ENCODE measurements around the gene PAGE4. TPM values are rescaled to one million over a fixed set of nuclear protein-coding genes. Genes with fewer than 3 reads are reported as not detected.
A peak's percentile ranks its signal among the peaks of the same experiment; 100 is the strongest.

Gene PAGE4
- total RNA-seq, 4 donors from 2014 or later, result not detected

DNA sequence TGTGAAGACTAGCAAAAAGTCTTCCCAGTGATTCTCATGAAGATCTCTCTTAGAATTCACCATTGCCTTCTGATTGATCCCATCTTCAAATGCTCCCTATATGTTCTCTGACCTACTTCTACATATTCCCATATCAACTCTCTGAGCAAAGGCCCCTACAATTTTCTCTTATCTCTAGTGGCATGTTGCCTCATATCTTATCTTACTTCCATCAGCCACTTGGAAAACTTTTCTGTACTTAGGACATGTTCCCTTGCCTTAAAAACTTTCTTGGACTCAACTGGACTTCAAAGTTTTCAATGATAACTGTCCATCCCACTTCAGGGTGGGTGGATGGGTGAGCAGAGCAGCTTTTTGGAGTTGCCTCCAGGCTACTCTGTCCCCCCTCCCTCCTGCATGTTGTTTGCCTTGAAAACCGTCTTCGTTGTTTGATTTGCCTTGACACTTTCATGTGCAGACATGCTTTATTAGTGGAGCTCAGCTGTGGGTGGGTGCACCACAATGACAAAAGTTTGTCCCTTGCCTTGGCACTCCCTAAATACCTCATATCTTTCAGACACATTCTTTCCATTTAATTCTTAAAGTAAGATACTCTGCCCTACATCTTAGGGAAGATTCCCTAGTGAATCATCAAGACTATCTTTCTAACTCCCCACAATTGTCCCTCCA lies 31.9 kb downstream of the PAGE4 start:
- WGBS, result 59% methylated on average over 2 of the region's 2 CpGs
- DNase-seq (ENCODE audit: low spot score in 2 of 2), result no peak
- H3K4me3 ChIP-seq, result no peak overlapping the region
- TF ChIP-seq POLR2A (IDR thresholded peaks at IDR 0.05) (no peak), EP300 (IDR thresholded peaks at IDR 0.05) (no peak), POLR2AphosphoS5 (IDR thresholded peaks at IDR 0.05) (no peak)
- TF ChIP-seq, protein P1, sequence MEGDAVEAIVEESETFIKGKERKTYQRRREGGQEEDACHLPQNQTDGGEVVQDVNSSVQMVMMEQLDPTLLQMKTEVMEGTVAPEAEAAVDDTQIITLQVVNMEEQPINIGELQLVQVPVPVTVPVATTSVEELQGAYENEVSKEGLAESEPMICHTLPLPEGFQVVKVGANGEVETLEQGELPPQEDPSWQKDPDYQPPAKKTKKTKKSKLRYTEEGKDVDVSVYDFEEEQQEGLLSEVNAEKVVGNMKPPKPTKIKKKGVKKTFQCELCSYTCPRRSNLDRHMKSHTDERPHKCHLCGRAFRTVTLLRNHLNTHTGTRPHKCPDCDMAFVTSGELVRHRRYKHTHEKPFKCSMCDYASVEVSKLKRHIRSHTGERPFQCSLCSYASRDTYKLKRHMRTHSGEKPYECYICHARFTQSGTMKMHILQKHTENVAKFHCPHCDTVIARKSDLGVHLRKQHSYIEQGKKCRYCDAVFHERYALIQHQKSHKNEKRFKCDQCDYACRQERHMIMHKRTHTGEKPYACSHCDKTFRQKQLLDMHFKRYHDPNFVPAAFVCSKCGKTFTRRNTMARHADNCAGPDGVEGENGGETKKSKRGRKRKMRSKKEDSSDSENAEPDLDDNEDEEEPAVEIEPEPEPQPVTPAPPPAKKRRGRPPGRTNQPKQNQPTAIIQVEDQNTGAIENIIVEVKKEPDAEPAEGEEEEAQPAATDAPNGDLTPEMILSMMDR (IDR thresholded peaks at IDR 0.05), result no peak
- no peaks in the 10 kb centered on the region for H3K9me3 ChIP-seq
- H3K4me1 ChIP-seq, result no peaks in the 10 kb centered on the region
- H3K27ac ChIP-seq, result no peak overlapping the region
- H3K36me3 ChIP-seq, result no peaks in the 10 kb centered on the region
- no peaks in the 10 kb centered on the region for H3K27me3 ChIP-seq

DNA sequence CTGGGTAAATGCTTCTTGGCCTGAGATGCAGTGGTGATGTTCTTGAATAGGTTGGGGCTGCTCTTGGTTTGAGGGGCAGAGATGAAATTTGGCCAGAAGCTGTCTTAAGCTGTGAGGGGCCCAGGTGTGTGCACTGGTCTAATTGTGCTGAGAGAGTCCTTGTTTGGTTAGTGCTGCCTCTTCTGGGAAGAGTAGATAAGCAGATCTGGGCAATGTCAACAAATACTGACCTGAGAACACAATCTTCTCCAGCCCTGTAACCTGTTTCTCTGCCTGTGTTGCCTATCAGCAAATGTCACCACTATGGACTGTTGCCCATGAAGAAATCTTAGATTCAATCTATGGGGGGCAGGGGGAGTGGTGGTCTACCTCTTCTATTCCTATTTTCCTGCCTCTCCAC lies 33.0 kb downstream of the PAGE4 start:
- Histone ChIP-seq H3K4me1 (no peaks in the 10 kb centered on the region), H3K27me3 (no peaks in the 10 kb centered on the region), H3K9me3 (no peaks in the 10 kb centered on the region), H3K36me3 (no peaks in the 10 kb centered on the region), H3K27ac (no peak overlapping the region), H3K4me3 (no peak overlapping the region)
- TF ChIP-seq, protein P1 (IDR thresholded peaks at IDR 0.05), result no peak
- TF ChIP-seq EP300 (IDR thresholded peaks at IDR 0.05), result no peak
- TF ChIP-seq POLR2A (IDR thresholded peaks at IDR 0.05), result no peak
- no peak for TF ChIP-seq POLR2AphosphoS5 (IDR thresholded peaks at IDR 0.05)
- no peak for DNase-seq (ENCODE audit: low spot score in 2 of 2)

DNA sequence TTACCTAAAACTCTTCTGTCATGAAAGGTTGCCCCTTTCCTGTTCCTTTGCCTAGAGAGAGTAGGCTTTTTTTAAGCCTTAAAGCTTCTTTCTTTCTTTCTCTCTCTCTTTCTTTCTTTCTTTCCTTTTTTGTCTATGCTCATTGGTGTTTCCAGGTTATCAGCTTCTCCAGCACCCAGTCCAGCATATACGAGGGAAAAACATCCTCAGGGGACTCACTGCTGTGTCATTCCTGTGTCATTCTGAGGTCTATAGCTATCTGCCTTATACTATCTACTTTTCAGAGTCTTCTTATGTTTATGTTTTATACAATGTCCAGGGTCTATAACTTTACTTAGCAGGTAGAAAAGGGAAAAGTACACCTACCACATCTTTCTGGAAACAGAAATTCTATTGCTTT lies 39.6 kb downstream of the PAGE4 start:
- no peaks in the 10 kb centered on the region for H3K36me3 ChIP-seq
- 36% methylated on average over 1 of the region's 1 CpG for whole genome bisulfite sequencing

DNA sequence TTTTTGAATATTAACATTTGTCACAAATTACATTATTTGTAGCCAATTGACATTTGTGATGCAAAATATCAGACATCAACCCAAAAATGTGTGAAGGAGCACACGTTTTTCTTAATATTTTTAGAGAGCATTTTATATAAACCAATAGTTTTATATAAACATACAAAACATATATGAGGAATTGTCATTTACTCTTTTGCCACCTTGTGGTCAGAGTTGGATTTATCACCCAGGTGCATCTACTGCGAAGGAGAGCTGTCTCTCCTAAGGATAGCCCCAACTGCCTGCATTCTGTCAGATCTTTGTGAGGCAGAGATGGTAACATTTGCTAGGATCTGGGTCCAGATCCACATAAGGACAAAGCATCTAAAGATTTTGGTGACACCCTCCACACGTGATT lies 47.6 kb downstream of the PAGE4 start:
- Histone ChIP-seq H3K4me3 (no peak overlapping the region), H3K9me3 (no peaks in the 10 kb centered on the region), H3K4me1 (peaks cover 19% of the 10 kb centered on the region), H3K36me3 (no peaks in the 10 kb centered on the region), H3K27ac (no peak overlapping the region), H3K27me3 (no peaks in the 10 kb centered on the region)
- TF ChIP-seq, protein P1 (IDR thresholded peaks at IDR 0.05), result peak; percentile 6 to 21
- TF ChIP-seq EP300 (IDR thresholded peaks at IDR 0.05), result no peak
- DNase-seq (ENCODE audit: low spot score in 2 of 2), result no peak
- WGBS, result 12% methylated on average over 3 of the region's 3 CpGs

More for the DNA sequence above, 39.6 kb downstream of the PAGE4 start:
- no peak for DNase-seq (ENCODE audit: low spot score in 2 of 2)
- Histone ChIP-seq H3K4me3 (no peak overlapping the region), H3K27ac (no peak overlapping the region), H3K27me3 (no peaks in the 10 kb centered on the region), H3K4me1 (no peaks in the 10 kb centered on the region), H3K9me3 (no peaks in the 10 kb centered on the region)
- TF ChIP-seq, protein P1 (IDR thresholded peaks at IDR 0.05), result no peak
- TF ChIP-seq EP300 (IDR thresholded peaks at IDR 0.05) (no peak), POLR2A (IDR thresholded peaks at IDR 0.05) (no peak), POLR2AphosphoS5 (IDR thresholded peaks at IDR 0.05) (no peak)

DNA sequence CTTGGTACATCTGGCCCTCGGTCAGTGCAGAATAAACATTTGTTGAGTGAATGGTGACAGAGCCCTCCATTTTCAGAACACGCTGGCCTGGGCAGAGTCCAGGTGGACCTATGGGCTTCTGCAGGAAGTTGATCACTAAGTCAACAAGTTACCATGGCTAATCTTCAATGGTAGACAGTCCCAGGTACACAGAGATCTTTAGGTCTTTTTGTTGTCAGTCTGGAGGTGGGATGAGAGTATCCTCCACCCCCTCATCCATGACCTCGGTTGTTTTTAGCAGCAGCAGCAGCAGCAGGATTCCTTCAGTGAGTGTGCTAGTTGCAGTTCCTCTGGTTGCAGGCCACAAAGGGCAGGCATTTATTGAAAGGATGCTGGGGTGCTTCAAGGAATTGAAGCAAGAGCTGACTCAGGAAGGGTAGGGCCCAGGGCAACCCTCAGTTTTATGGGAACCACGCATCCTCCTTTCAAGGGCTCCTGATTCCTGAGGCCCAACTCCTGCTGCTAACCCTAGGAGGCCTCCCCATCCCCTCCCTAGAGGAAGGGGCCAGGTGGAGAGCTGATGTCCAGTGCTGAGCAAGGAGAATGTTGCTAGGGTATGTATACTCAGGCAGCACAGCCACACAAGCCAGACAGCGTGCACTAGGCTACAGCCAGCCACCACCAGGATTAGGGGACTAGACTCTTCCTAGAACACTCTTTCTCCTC lies 48.4 kb downstream of the PAGE4 start:
- no peak for DNase-seq (ENCODE audit: low spot score in 2 of 2)
- TF ChIP-seq POLR2A (IDR thresholded peaks at IDR 0.05) (no peak), EP300 (IDR thresholded peaks at IDR 0.05) (no peak), POLR2AphosphoS5 (IDR thresholded peaks at IDR 0.05) (no peak)
- TF ChIP-seq, protein P1 (IDR thresholded peaks at IDR 0.05), result no peak
- H3K9me3 ChIP-seq, result no peaks in the 10 kb centered on the region
- no peak overlapping the region for H3K4me3 ChIP-seq
- no peak overlapping the region for H3K27ac ChIP-seq
- H3K4me1 ChIP-seq, result peaks cover 19% of the 10 kb centered on the region
- H3K36me3 ChIP-seq, result no peaks in the 10 kb centered on the region
- H3K27me3 ChIP-seq, result no peaks in the 10 kb centered on the region
- 72% methylated on average over 5 of the region's 5 CpGs for WGBS
